HG02588 (cell line): Measurements from ENCODE around the gene PCDH12.

ENCODE experiments used
- ATAC-seq: cut with Tn5 transposase; IDR thresholded peaks from one replicate; pipeline ENCODE4 v1.9.1; 2021; ENCODE audit warnings: mild to moderate bottlenecking, moderate library complexity; ENCODE audit not compliant: unreplicated experiment

The PCDH12 gene

GRCh38 chr5:141958113-141958512 lies at the start of gene PCDH12:
Gene PCDH12, minus strand, starts transcription at chr5:141958202. Its CDS starts 351 bp downstream, at chr5:141957851.
- ATAC-seq: no peak

DNA sequence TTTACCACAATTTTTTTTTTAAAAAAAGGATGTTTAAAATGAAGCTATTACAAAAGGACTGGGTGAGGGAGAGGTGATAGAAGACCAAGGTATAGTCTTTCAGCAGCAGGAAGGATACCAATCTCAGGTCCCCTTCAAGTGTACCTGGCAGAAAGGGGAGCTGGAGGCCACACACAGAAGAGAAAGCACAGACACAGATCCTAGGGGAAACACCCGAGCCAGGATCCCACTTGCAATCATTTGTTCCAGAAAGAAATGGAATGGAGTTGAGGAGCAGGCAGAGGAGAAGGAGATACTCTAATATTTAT lies 49.2 kb upstream of the PCDH12 start:
- ATAC-seq: no peak

GRCh38 chr5:142006363-142007236 lies 48.6 kb upstream of the PCDH12 start:
- no peak for ATAC-seq

- ATAC-seq: no peak
These were observed 45.3 kb upstream of the PCDH12 start for GRCh38 chr5:142003266-142003800.

DNA sequence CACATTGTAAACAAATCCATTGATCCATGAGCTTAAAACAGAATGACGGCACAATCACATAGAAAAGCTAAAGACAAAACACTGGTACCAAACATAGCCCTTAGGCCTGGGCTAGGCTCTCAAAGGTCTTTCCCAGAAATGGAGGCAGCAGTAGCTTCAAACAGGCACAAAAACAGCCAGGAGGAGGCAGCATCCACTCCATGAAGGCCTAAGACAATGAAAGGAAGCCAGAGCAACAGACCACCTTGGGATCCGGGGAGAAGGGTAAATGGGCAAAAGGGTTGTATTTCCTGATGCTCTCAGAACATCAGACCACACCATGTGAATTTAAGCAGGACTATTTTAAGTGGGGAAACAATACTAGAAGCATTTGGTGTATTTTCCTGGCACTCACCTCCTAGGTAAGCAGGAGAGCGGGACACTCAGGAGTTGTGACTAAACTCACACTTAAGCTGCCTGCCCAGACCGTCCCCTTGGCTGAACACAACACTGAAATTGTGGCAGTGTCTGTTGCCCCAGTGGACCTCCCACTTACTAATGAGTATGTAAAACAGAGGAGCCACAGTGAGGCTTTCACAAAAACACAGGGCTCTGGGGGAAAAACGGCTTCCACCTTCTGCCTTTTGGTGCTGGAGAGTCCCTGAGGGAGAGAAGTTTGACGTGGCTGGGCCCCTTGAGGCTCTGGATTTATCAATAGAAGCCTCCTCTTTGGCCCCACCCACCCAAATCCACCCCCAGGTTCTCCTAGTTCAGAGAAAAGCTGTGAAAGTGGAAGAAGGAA lies 42.9 kb upstream of the PCDH12 start:
- no peak for ATAC-seq

DNA sequence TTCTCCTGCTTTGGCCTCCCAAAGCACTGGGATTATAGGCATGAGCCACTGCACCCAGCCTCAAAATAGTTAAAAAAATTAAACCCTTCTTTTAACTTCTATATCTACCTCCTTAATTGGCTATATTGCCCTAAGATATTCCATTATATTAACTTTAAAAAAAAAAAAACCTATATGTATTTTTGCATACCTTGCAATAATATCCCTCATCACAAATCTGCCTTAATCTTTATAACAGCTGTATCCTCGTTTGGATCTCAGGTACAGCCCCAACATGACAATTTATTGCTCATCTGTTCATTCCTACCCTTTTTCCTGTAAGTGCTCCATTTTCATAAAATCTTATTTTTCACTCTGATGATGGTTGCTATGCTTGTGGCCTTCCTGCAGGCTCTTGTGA lies 42.2 kb upstream of the PCDH12 start:
- no peak for ATAC-seq

- ATAC-seq: no peak
These were observed 39.5 kb upstream of the PCDH12 start for GRCh38 chr5:141997358-141997960.

DNA sequence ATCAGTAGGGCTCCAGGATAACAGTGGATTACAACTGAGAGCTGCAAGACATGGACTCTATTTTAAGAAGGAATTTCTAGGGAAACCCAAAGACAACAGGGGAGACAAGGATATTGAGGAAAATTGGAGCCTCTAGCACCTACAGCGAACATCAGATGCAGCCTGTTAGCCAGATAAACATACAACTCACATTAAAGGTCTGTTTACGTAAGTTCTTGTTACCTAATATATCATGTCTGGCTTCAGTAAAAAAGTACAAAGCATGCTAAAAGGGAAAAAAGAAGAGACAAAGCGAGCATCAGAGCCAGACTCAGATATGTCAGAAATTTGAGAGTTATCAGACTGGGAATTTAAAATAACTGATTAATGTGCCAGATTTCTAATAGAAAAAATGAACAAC lies 37.7 kb upstream of the PCDH12 start:
- ATAC-seq: no peak

GRCh38 chr5:141994511-141995136 lies 36.6 kb upstream of the PCDH12 start:
- no peak for ATAC-seq

DNA sequence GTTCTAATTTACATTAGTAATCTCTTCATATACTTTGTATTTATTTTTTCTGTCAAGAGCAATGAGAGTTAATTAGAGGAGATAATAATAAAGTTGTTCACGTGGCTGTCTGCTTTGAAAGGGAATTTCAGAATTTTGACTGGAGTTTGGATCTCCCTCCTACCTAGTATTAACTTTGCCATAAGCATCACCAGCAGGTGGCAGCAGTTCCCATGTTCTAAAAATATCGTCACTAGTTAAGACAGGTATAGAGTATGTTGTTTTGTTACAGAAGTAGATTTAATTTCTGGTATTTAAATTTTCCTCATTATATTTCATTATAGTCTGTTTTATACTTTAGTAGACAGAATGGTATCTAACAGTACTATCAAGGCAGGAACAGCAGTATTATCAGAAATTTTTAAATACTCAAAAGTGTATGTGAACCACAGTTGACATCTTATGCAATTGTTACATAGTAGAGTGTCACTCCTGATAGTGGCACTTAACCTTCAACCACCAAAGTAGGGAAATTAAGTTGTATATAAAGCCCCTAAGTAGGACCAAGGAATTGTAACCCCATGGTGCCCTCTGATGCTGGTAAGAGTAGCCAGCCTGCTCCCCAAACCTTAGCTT lies 34.5 kb upstream of the PCDH12 start:
- peak; percentile 60 for ATAC-seq

DNA sequence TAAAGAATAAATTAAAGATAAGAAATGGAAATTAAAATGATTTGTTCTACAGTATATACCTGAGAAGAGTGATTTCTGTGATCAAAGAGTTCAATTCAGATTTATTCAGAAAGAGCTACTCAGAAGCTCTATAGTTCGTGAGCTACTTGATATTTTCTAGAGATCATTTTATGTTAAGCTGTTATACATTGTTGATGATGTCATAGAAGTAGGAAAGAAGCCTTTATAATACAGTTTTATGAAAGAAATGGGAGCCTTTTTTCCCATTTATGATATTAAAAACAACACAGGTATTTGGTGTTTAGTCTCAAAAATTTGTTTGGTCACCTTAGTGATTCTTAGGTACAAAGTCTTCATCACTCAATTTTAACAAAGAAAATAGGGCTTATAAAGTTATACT lies 31.7 kb upstream of the PCDH12 start:
- no peak for ATAC-seq

GRCh38 chr5:141986072-141986471 lies 28.1 kb upstream of the PCDH12 start:
- no peak for ATAC-seq

DNA sequence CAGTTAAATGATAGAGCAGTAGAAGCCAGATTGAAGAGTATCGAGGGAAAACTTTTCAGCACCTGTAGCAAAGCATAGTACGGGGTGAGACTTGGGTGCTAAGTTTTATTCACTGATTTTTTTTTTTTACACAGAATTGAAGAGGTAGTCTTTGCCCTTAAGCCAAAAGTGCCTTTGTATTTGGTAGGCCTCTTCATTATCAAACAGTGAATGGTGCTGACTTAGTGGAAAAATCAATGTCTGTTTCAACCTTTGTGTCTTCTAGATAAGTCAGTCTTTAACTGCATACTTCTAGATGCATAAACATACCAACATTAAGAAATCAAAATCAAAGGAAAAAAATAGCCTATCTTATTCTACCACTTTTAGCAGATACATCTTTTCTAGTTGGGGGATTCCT lies 24.6 kb upstream of the PCDH12 start:
- ATAC-seq: no peak

GRCh38 chr5:141978389-141978788 lies 20.4 kb upstream of the PCDH12 start:
- no peak for ATAC-seq

DNA sequence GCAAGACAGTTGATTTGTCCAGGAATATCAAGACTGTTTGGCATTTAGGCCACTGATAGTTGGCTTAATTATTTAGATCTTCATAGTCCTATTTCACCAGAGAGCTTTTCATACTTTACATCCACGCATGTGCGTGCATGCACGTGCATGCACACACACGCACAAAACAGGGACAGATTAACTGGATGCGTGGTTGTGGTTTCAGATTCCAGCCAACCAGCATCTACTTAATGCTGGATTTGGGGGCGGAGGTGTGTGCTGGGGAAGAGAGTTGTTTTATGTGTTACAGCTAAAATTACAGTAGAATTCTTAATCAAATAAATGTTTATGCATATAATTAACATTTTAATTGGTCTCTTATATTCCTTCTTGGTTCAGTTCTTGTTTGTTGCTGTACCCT lies 18.2 kb upstream of the PCDH12 start:
- ATAC-seq: no peak

GRCh38 chr5:141973871-141974595 lies 16.0 kb upstream of the PCDH12 start:
- no peak for ATAC-seq

DNA sequence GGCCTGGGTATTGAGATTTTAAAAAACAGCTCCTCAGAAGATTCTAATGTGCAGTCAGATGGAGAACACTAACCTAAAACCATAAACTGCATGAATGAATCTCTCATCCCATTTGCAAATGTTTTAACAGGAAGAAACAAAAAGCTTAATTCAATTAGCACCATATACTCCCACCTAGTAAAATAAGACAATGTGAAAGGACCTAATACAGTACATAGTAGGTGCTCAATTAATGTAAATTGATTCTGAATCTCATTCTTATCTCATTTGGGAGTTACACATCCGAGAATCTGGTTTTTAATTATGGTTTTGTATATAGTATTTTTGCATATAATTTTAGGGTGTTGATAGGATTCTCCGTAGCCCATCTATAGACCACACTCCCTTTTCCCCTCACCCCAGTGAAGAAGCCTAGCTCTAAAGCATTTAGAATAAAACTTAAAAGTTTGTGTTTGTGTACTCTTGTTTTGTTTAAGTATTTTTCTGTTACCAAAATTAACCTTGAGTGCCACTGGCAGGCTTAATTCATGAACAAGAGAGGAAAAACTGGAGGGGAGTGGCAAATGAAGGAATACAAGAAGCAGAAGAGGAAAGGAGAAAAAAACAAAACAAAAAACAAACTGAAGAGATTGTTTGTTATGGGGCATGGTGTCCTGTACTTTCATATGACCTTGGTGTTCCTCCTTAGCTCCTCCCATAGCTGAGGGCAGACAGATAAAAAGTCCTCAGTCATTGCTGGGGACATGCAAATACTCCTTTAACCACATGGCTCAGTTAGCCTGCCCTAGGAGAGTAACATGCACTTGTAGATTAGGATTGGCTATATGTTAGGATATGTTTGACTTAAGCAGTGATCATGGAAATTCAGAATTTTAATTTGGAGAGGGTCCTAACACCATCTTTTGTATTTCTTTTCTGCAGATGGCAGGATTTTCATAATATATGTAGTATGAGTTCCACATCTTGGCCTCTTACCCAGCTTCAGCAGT lies 12.1 kb upstream of the PCDH12 start:
- peak; percentile 52 for ATAC-seq

DNA sequence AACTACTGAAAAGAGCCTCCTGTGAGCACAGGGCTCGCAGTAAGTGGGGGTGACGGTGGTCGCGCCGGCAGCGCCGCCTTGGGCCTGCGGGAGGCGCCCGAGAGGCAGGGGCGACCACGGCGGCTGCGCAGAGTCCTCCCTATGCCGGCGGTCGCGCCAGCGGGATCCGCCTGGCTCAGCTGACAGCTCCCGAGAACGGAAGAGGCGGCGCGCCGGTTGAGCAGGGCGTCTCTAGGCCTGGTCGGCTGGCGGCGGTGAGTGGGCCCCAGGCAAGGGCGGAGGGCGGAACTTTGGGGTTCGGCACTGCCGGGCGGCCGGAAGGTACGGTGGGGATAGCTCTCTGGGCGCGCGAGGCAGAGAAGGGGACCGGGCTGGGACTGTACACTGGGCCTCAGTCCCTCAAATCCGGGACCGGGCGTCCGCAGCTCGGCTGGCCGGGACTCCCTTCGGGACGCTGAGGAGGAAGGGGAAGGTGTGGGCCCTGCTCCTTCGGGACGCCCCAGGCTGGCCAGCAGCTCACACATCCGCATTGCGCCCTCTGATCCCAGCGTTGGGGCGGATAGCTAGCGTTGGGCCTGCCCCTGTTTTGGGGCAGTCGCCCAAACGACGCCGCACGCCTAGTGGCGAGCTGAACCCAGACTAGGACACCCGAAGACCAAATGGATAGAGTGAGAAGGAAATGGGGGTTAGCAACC lies 11.1 kb upstream of the PCDH12 start, which contains the start of gene RNF14:
Gene RNF14 (plus strand): TSS at position 192 of the 695 bp plus-strand sequence. CDS start 4,484 bp downstream, outside the sequence.
- peak; percentile 90 for ATAC-seq
